PC-9 (cell line): ENCODE results near the gene COL16A1.

Experiments used
- EZH2 ChIP-seq: fragments of 200-600 bp; sonication (generic); IDR thresholded peaks from 2 replicates; pipeline ENCODE4 v1.8.0; 2017; ENCODE audit warnings: antibody characterized with exemption, low read depth
- TF ChIP-seq, protein P1 (sequence below): fragments of 200-600 bp; sonication (generic); conservative IDR thresholded peaks from 2 replicates; pipeline ENCODE4 v1.6.1; 2017; ENCODE audit warnings: mixed run types, antibody characterized with exemption, mild to moderate bottlenecking, moderate library complexity

DNA sequence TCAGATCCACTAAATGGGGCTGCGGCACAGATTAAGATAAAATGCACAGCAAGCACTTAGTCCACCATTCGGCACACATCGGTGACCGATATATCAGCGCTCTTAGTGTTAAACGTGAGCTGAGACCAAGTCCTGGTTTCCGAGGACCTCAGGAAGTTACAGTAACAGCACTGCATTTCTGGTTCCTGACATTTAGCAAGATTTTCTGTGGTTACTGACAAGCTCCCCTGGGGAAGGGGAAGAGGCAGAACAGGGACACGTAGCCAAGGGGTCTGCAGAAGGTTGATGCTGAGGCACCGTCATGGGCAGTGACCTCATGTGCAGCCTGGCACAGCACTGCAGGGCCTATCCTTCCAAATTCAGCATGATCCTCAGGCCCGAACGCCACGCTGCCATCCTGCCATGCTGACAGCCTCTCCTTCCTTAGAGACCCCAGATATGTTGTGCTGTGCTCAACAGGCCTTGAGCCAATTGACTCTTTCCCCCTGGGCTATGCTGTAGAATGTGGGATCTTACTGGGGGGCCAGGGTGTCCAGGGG is 45.8 kb downstream of the COL16A1 start:
- TF ChIP-seq, protein P1, sequence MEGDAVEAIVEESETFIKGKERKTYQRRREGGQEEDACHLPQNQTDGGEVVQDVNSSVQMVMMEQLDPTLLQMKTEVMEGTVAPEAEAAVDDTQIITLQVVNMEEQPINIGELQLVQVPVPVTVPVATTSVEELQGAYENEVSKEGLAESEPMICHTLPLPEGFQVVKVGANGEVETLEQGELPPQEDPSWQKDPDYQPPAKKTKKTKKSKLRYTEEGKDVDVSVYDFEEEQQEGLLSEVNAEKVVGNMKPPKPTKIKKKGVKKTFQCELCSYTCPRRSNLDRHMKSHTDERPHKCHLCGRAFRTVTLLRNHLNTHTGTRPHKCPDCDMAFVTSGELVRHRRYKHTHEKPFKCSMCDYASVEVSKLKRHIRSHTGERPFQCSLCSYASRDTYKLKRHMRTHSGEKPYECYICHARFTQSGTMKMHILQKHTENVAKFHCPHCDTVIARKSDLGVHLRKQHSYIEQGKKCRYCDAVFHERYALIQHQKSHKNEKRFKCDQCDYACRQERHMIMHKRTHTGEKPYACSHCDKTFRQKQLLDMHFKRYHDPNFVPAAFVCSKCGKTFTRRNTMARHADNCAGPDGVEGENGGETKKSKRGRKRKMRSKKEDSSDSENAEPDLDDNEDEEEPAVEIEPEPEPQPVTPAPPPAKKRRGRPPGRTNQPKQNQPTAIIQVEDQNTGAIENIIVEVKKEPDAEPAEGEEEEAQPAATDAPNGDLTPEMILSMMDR, result no peak
- TF ChIP-seq EZH2, result no peak
